Measurements from ENCODE around the gene CFAP70. TPM values are rescaled to one million over a fixed set of nuclear protein-coding genes. Genes with fewer than 3 reads are reported as not detected.

Gene CFAP70
- total RNA-seq, 1 experiment from 2014 or later, result 2.9 TPM

DNA sequence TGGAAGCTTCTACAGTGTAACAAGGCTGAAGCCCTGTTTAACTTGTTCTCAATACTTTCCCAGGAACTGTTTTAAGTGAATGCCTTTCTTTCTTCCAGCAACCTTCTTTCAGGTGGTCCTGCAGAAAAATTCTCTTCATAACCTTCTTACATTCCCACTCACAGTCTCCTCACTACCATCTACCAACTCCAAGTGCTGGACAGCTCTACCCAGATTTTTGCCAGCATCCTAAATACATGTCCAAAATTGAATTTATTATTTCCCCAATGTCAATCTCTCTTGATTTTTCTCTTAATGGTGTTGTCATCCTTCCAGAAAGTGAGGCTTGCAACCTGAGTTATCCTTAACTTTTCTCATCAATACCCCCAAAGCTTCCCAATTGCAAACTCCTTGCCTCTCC lies 48.2 kb downstream of the CFAP70 start:
- Histone ChIP-seq H3K4me2 (ENCODE audit: low read length) (no peak overlapping the region), H3K36me3 (ENCODE audit: control insufficient read depth in 1 of 2, insufficient read depth in 2 of 2, low read length in 2 of 2) (no peaks in the 10 kb centered on the region), H3K27me3 (ENCODE audit: insufficient read depth, low read length) (no peaks in the 10 kb centered on the region), H3K27ac (ENCODE audit: low read depth, low read length) (no peak overlapping the region), H3K9ac (ENCODE audit: low read length) (no peak overlapping the region), H3K79me2 (ENCODE audit: insufficient read depth, low read length) (no peaks in the 10 kb centered on the region), H3K4me3 (replicated peaks in 1 of 2; ENCODE audit: low read depth in 1 of 2, low read length in 2 of 2) (no peak overlapping the region), H4K20me1 (ENCODE audit: insufficient read depth) (no peaks in the 10 kb centered on the region), H2AFZ (ENCODE audit: low read depth, low read length, poor library complexity, severe bottlenecking) (no peak overlapping the region), H3K9me2 (ENCODE audit: insufficient read depth) (no peaks in the 10 kb centered on the region), H3K4me1 (ENCODE audit: control insufficient read depth in 1 of 2, insufficient read depth in 2 of 2, low read length in 2 of 2) (no peaks in the 10 kb centered on the region), H3K9me3 (ENCODE audit: control insufficient read depth in 1 of 2, insufficient read depth in 1 of 2, low read depth in 1 of 2, low read length in 2 of 2) (peaks cover 16 to 18% of the 10 kb centered on the region in 2 experiments; a peak in 2 of 4 replicates)
- TF ChIP-seq SIN3A (IDR thresholded peaks at IDR 0.05; ENCODE audit: low read depth), result no peak
- TF ChIP-seq, protein P1, sequence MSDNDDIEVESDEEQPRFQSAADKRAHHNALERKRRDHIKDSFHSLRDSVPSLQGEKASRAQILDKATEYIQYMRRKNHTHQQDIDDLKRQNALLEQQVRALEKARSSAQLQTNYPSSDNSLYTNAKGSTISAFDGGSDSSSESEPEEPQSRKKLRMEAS (IDR thresholded peaks at IDR 0.05), result no peak
- no peak for TF ChIP-seq POLR2A (IDR thresholded peaks at IDR 0.05; ENCODE audit: borderline replicate concordance, extremely low read depth, insufficient read depth, insufficient read length)
- TF ChIP-seq TCF7L2 (IDR thresholded peaks at IDR 0.05; ENCODE audit: borderline replicate concordance, extremely low read depth, insufficient read depth, insufficient read length), result no peak
- no peak for TF ChIP-seq EGR1 (IDR thresholded peaks at IDR 0.05; ENCODE audit: low read depth)
- no peak for TF ChIP-seq ZNF274 (IDR thresholded peaks at IDR 0.05; ENCODE audit: low read depth, low read length)
- TF ChIP-seq CTCF (IDR thresholded peaks at IDR 0.05 in 2 of 3, conservative IDR thresholded peaks at IDR 0.05 in 1 of 3; ENCODE audit: borderline replicate concordance in 1 of 3, insufficient read depth in 1 of 3, low read depth in 2 of 3, low read length in 2 of 3), result no peak
- no peak for TF ChIP-seq SRF (IDR thresholded peaks at IDR 0.05; ENCODE audit: low read depth)
- TF ChIP-seq, protein P2, sequence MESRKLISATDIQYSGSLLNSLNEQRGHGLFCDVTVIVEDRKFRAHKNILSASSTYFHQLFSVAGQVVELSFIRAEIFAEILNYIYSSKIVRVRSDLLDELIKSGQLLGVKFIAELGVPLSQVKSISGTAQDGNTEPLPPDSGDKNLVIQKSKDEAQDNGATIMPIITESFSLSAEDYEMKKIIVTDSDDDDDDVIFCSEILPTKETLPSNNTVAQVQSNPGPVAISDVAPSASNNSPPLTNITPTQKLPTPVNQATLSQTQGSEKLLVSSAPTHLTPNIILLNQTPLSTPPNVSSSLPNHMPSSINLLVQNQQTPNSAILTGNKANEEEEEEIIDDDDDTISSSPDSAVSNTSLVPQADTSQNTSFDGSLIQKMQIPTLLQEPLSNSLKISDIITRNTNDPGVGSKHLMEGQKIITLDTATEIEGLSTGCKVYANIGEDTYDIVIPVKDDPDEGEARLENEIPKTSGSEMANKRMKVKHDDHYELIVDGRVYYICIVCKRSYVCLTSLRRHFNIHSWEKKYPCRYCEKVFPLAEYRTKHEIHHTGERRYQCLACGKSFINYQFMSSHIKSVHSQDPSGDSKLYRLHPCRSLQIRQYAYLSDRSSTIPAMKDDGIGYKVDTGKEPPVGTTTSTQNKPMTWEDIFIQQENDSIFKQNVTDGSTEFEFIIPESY (IDR thresholded peaks at IDR 0.05; ENCODE audit: extremely low read depth, insufficient replicate concordance, low read length), result no peak
- TF ChIP-seq, protein P3, sequence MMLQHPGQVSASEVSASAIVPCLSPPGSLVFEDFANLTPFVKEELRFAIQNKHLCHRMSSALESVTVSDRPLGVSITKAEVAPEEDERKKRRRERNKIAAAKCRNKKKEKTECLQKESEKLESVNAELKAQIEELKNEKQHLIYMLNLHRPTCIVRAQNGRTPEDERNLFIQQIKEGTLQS (IDR thresholded peaks at IDR 0.05), result no peak
- TF ChIP-seq SP1 (IDR thresholded peaks at IDR 0.05; ENCODE audit: low read depth), result no peak
- TF ChIP-seq CEBPB (IDR thresholded peaks at IDR 0.05; ENCODE audit: low read depth), result no peak
- TF ChIP-seq POLR2AphosphoS5 (IDR thresholded peaks at IDR 0.05; ENCODE audit: low read depth, low read length), result no peak
- no peak for TF ChIP-seq RAD21 (IDR thresholded peaks at IDR 0.05; ENCODE audit: low read depth)
- no peak for TF ChIP-seq CBX3 (IDR thresholded peaks at IDR 0.05; ENCODE audit: low read depth)
- TF ChIP-seq YY1 (IDR thresholded peaks at IDR 0.05; ENCODE audit: extremely low read depth, insufficient replicate concordance, low read depth, low read length), result no peak
- no peak for TF ChIP-seq ELF1 (IDR thresholded peaks at IDR 0.05; ENCODE audit: borderline replicate concordance, low read depth)
- TF ChIP-seq JUND (IDR thresholded peaks at IDR 0.05), result no peak
- TF ChIP-seq FOSL1 (IDR thresholded peaks at IDR 0.05; ENCODE audit: low read depth), result no peak
- ChIA-PET CTCF (no interaction called here), POLR2A (no interaction called here), RAD21 (ENCODE audit: low non-redundant PET in 1 of 2, low total read pairs in 2 of 2, uncharacterized antibody in 2 of 2, unreplicated experiment in 2 of 2) (no interaction called here)
- DNase-seq (ENCODE audit: low read depth, low spot score) (no peak), ATAC-seq (no peak)
- intact Hi-C loops (cut with micrococcal nuclease), result no loop called here
- no TSS peak for BruUV-seq (replicated peaks)
